Ishikawa (cell line): ENCODE measurements around the gene EYA2.
A peak's percentile ranks its signal among the peaks of the same experiment; 100 is the strongest.

ENCODE experiments used
- CEBPB ChIP-seq: IDR thresholded peaks from 2 replicates; pipeline ENCODE4 v1.6.1; 2012
- CREB1 ChIP-seq: IDR thresholded peaks from 2 replicates; pipeline ENCODE4 v1.6.1; 2012; ENCODE audit warnings: low read depth
- EGR1 ChIP-seq: IDR thresholded peaks from 2 replicates; pipeline ENCODE4 v1.6.1; 2012
- EP300 ChIP-seq: IDR thresholded peaks from 2 replicates; pipeline ENCODE4 v1.6.1; 2012; ENCODE audit warnings: borderline replicate concordance
- FOXM1 ChIP-seq: IDR thresholded peaks from 2 replicates; pipeline ENCODE4 v1.6.1; 2012; ENCODE audit warnings: low read depth, borderline replicate concordance
- MAX ChIP-seq: IDR thresholded peaks from 2 replicates; pipeline ENCODE4 v1.6.1; 2012
- NFIC ChIP-seq: IDR thresholded peaks from 2 replicates; pipeline ENCODE4 v1.6.1; 2012
- RAD21 ChIP-seq: IDR thresholded peaks from 2 replicates; pipeline ENCODE4 v1.6.1; 2012; ENCODE audit warnings: low read depth
- TAF1 ChIP-seq: IDR thresholded peaks from 2 replicates; pipeline ENCODE4 v1.6.1; 2012; ENCODE audit warnings: low read depth, mild to moderate bottlenecking
- TCF12 ChIP-seq: IDR thresholded peaks from 2 replicates; pipeline ENCODE4 v1.6.1; 2012; ENCODE audit warnings: low read depth
- TEAD4 ChIP-seq: IDR thresholded peaks from 2 replicates; pipeline ENCODE4 v1.6.1; 2012
- USF1 ChIP-seq: IDR thresholded peaks from 2 replicates; pipeline ENCODE4 v1.6.1; 2012
- YY1 ChIP-seq: IDR thresholded peaks from 2 replicates; pipeline ENCODE4 v1.6.1; 2012; ENCODE audit warnings: low read depth
- ZBTB7A ChIP-seq: IDR thresholded peaks from 2 replicates; pipeline ENCODE4 v1.6.1; 2012; ENCODE audit warnings: low read depth
- TF ChIP-seq, protein P1 (sequence below): IDR thresholded peaks from 2 replicates; pipeline ENCODE4 v1.6.1; 2012; ENCODE audit warnings: low read depth, mild to moderate bottlenecking

EYA2 gene

GRCh38 chr20:47204008-47204849 lies 309.6 kb downstream of the EYA2 start:
- TF ChIP-seq EP300 = no peak
- no peak for TF ChIP-seq NFIC
- no peak for TF ChIP-seq CEBPB
- no peak for TF ChIP-seq RAD21
- no peak for TF ChIP-seq MAX
- TF ChIP-seq TEAD4 = no peak
- no peak for TF ChIP-seq TCF12
- TF ChIP-seq CREB1 = no peak
- TF ChIP-seq TAF1 = no peak
- TF ChIP-seq EGR1 = no peak
- TF ChIP-seq, protein P1, sequence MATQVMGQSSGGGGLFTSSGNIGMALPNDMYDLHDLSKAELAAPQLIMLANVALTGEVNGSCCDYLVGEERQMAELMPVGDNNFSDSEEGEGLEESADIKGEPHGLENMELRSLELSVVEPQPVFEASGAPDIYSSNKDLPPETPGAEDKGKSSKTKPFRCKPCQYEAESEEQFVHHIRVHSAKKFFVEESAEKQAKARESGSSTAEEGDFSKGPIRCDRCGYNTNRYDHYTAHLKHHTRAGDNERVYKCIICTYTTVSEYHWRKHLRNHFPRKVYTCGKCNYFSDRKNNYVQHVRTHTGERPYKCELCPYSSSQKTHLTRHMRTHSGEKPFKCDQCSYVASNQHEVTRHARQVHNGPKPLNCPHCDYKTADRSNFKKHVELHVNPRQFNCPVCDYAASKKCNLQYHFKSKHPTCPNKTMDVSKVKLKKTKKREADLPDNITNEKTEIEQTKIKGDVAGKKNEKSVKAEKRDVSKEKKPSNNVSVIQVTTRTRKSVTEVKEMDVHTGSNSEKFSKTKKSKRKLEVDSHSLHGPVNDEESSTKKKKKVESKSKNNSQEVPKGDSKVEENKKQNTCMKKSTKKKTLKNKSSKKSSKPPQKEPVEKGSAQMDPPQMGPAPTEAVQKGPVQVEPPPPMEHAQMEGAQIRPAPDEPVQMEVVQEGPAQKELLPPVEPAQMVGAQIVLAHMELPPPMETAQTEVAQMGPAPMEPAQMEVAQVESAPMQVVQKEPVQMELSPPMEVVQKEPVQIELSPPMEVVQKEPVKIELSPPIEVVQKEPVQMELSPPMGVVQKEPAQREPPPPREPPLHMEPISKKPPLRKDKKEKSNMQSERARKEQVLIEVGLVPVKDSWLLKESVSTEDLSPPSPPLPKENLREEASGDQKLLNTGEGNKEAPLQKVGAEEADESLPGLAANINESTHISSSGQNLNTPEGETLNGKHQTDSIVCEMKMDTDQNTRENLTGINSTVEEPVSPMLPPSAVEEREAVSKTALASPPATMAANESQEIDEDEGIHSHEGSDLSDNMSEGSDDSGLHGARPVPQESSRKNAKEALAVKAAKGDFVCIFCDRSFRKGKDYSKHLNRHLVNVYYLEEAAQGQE = no peak
- no peak for TF ChIP-seq ZBTB7A
- TF ChIP-seq FOXM1 = no peak
- no peak for TF ChIP-seq YY1
- no peak for TF ChIP-seq USF1

- TF ChIP-seq MAX (no peak; the same call in 1 of the 2 replicates), EP300 (no peak), TAF1 (no peak), TCF12 (no peak), USF1 (peak; percentile 28; the same call in 1 of the 2 replicates), TEAD4 (no peak), RAD21 (peak; percentile 58), NFIC (no peak), CEBPB (no peak), CREB1 (no peak), FOXM1 (no peak)
Observed at GRCh38 chr20:47205577-47206123, 311.0 kb downstream of the EYA2 start.

GRCh38 chr20:47206552-47206951 lies 311.9 kb downstream of the EYA2 start:
- peak; percentile 76 for TF ChIP-seq CEBPB

- TF ChIP-seq YY1 (0 out of 2 replicates have a peak, but pooled peaks have one; percentile 21), TEAD4 (0 out of 2 replicates have a peak, but pooled peaks have one; percentile 7), MAX (no peak)
Observed at GRCh38 chr20:47206962-47207641, 312.5 kb downstream of the EYA2 start.

- TF ChIP-seq USF1 (no peak), TAF1 (no peak), CEBPB (no peak), MAX (no peak), EP300 (no peak), FOXM1 (no peak), CREB1 (no peak), EGR1 (no peak), NFIC (no peak), YY1 (no peak), TEAD4 (no peak), ZBTB7A (no peak), RAD21 (no peak), TCF12 (no peak)
- TF ChIP-seq, protein P1 = no peak
Observed at GRCh38 chr20:47208534-47209174, 314.0 kb downstream of the EYA2 start.
